Colonic mucosa (tissue), 4 donors: ENCODE results near the gene KLHL13. TPM values are rescaled to one million over a fixed set of nuclear protein-coding genes. Genes with fewer than 3 reads are reported as not detected.

Experiments
- DNase-seq: peaks from one replicate; pipeline ENCODE4 v3.0.0-alpha.2; 2020
- H3K27ac ChIP-seq: fragments of 200-600 bp; one replicate; pipeline ENCODE4 v1.8.0; 2021
- H3K27me3 ChIP-seq: fragments of 200-600 bp; one replicate; pipeline ENCODE4 v1.8.0; 2021
- H3K36me3 ChIP-seq: fragments of 200-600 bp; one replicate; pipeline ENCODE4 v1.8.0; 2021
- H3K4me1 ChIP-seq: fragments of 200-600 bp; one replicate; pipeline ENCODE4 v1.8.0; 2021; ENCODE audit warnings: mild to moderate bottlenecking
- H3K4me3 ChIP-seq: fragments of 200-600 bp; one replicate; pipeline ENCODE4 v1.8.0; 2021
- H3K9ac ChIP-seq, 2 donors: one replicate each; pipeline ENCODE4 v1.7.0; 2013; ENCODE audit warnings: control low read depth in 2 of 2, low read depth in 2 of 2, low read length in 2 of 2
- H3K9me3 ChIP-seq: fragments of 200-600 bp; one replicate; pipeline ENCODE4 v1.8.0; 2021
- intact Hi-C: fragments of 100-400 bp; cut with DNase I; formaldehyde crosslinking; loops from one replicate; pipeline ENCODE4 v1.14.1; 2022
- total RNA-seq, 2 donors: library from RNA; stranded (reverse); fragmentation: NEBNext Ultra II Directional in 1 of 2; extraction: Animal tissue kit (Norgen Biotek cat#: 25700) in 1 of 2; gene quantifications; one replicate each; pipeline ENCODE4 v1.2.1, GENCODE V29; 2021
- TF ChIP-seq, protein P1 (sequence below): fragments of 200-600 bp; IDR thresholded peaks from one replicate; pipeline ENCODE4 v1.8.0; 2022; ENCODE audit warnings: antibody characterized with exemption, mild to moderate bottlenecking
- donor health status: healthy.
- donor health status: DM: no; HTN: no; CAD: no.
- donor health status: DM: no; HTN: no; CAD: no.

KLHL13 gene
- total RNA-seq, 2 donors from 2014 or later = 2.7 to 3.0 TPM

DNA sequence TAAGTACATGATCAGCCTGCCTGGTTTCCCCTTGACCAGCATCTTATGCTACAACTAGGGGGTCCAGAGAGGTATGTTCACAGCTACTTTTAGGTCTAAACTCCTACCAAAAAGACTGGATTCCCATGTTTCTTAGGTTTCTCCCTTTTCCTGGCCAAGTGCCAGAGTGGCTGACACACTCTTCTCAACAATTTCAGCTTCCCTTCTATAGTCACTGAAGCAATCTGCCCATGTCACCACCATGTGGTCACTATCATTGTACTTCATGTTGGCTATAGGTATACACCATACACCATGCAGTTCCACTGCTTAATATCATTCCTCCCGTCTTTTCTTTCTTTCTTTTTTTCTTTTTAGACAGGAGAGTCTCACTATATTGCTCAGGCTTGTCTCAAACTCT lies 66.9 kb downstream of the KLHL13 start:
- Histone ChIP-seq H3K27me3 (no peaks in the 10 kb centered on the region), H3K36me3 (no peaks in the 10 kb centered on the region), H3K9me3 (no peaks in the 10 kb centered on the region), H3K4me1 (no peaks in the 10 kb centered on the region), H3K4me3 (no peak overlapping the region), H3K27ac (no peak overlapping the region), H3K9ac (no peak overlapping the region)
- intact Hi-C loops = no loop called here
- no peak for DNase-seq
- TF ChIP-seq, protein P1, sequence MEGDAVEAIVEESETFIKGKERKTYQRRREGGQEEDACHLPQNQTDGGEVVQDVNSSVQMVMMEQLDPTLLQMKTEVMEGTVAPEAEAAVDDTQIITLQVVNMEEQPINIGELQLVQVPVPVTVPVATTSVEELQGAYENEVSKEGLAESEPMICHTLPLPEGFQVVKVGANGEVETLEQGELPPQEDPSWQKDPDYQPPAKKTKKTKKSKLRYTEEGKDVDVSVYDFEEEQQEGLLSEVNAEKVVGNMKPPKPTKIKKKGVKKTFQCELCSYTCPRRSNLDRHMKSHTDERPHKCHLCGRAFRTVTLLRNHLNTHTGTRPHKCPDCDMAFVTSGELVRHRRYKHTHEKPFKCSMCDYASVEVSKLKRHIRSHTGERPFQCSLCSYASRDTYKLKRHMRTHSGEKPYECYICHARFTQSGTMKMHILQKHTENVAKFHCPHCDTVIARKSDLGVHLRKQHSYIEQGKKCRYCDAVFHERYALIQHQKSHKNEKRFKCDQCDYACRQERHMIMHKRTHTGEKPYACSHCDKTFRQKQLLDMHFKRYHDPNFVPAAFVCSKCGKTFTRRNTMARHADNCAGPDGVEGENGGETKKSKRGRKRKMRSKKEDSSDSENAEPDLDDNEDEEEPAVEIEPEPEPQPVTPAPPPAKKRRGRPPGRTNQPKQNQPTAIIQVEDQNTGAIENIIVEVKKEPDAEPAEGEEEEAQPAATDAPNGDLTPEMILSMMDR = no peak

DNA sequence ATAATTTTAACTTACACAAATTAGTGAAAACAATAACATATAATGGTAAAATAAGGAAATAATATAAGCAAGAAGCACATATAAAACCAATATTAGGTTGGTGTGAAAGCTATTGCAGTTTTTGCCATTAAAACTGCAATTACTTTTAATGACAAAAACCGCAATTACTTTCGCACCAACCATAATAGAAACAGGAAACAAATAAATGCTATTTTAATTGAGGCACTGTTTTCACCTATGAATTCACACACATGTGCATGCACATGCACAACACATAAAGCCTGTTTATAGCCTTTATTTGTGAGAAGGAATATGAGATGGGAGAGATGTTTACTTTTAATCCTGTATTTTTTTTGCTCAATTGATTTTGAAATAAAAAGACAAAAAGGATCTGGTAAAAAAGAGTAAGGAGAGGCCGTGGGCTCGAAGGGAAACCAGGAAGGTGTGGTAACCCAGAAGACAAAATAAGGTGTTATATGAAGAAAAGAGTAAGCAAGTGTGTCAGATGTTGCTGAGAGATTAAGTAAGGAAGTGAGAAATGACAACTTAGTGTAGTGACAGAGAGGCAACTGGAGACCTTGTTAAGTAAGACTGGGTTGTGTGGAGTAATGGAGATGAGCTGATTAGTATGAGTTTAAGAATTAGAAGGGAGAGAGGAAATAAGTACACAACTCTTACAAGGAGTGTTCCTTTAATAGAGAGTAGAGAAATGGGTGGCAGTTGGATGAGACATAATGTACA lies 69.0 kb downstream of the KLHL13 start:
- Histone ChIP-seq H3K27ac (no peak overlapping the region), H3K36me3 (no peaks in the 10 kb centered on the region), H3K4me1 (no peaks in the 10 kb centered on the region), H3K27me3 (no peaks in the 10 kb centered on the region), H3K9me3 (no peaks in the 10 kb centered on the region), H3K9ac (no peak overlapping the region), H3K4me3 (no peak overlapping the region)
- DNase-seq = no peak
- intact Hi-C loops = no loop called here
- TF ChIP-seq, protein P1 = no peak

DNA sequence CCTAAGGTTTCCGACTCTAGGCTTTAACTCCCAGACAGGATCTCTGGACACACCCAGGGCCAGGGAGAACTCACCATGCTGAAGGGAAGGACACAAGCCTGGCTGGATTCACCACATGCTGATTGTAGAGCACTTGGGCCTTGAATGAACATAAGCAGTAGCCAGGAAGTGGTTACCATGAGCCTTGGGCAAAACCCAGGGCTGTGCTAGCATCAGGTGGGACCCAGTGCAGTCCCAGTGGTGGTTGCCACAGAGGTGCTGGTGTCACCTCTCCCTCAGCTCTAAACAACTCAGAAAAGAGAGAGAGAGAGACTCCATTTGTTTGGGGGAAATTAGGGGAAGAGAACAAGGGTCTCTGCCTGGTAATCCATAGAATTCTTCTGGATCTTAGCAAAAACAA lies 77.0 kb downstream of the KLHL13 start:
- intact Hi-C loops = no loop called here
- no peak overlapping the region for H3K9ac ChIP-seq
- TF ChIP-seq, protein P1 = no peak
- H3K36me3 ChIP-seq = no peaks in the 10 kb centered on the region
- DNase-seq = no peak
- H3K4me1 ChIP-seq = no peaks in the 10 kb centered on the region
- H3K4me3 ChIP-seq = no peak overlapping the region
- no peaks in the 10 kb centered on the region for H3K9me3 ChIP-seq
- no peaks in the 10 kb centered on the region for H3K27me3 ChIP-seq
- no peak overlapping the region for H3K27ac ChIP-seq

DNA sequence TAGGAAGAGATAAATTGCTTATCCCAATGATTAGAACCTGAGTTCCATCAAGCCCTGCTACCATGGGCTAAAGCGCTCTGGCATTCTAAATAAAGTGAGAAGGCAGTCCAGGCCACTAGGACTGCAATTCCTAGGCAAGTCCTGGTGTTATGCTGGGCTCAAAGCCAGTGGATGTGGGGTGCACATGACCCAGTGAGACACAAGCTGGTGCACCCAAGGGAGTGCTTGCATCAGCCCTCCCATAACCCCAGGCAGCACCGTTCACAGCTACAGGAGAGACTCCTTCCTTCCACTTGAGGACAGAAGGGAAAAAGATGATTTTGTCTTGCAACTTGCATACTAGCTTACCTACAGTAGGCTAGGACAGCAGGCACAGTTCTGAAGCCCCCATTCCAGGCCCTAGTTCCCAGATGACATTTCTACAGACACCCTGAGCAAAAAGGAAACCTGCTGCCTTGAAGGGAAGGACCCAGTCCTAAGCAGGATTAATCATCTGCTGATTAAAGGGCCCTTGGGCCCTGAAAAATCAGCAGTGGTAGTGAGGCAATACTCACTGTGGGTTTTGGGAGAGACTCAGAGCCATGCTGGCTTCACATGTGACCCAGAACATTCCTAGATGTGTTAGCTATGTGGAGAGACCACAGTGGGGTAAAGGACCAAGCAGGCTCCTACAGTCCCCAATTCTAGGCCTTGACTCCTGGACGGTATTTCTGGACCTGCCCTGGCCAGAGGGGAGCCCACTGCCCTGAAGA lies 77.8 kb downstream of the KLHL13 start:
- Histone ChIP-seq H3K27ac (no peak overlapping the region), H3K9me3 (no peaks in the 10 kb centered on the region), H3K4me3 (no peak overlapping the region), H3K27me3 (no peaks in the 10 kb centered on the region), H3K9ac (no peak overlapping the region), H3K4me1 (no peaks in the 10 kb centered on the region), H3K36me3 (no peaks in the 10 kb centered on the region)
- intact Hi-C loops = no loop called here
- TF ChIP-seq, protein P1 = no peak
- no peak for DNase-seq

DNA sequence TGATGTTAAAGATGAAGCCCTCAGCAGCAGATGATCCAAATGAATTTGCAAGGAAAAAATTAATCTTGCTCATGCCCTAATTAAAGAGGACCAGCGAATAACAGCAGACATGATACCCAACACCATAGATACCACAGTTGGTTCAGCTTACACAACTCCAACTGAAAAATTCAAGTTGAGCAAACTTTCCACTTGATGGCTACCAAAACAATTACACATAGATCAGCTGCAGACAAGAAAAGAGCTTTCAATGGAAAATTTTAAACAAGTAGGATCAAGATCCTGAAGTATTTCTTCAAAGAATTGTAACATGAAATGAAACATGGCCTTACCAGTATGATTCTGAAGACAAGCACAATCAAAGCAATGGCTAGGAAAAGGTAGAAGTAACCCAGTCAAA lies 90.0 kb downstream of the KLHL13 start:
- H3K27ac ChIP-seq = no peak overlapping the region
- no peak overlapping the region for H3K9ac ChIP-seq
- TF ChIP-seq, protein P1 = no peak
- no peaks in the 10 kb centered on the region for H3K9me3 ChIP-seq
- no peaks in the 10 kb centered on the region for H3K4me1 ChIP-seq
- no peaks in the 10 kb centered on the region for H3K36me3 ChIP-seq
- H3K27me3 ChIP-seq = no peaks in the 10 kb centered on the region
- intact Hi-C loops = no loop called here
- no peak overlapping the region for H3K4me3 ChIP-seq
- DNase-seq = no peak
